Transverse colon (tissue), 4 donors: Measurements from ENCODE around the gene ZNF225.

Experiments used
- CTCF ChIP-seq, 5 experiments: fragments of 200-600 bp in 3 of 5; fragments of 450-650 bp in 2 of 5; sonication (generic) in 3 of 5; IDR thresholded peaks; 1 replicate in 2 of 5; 2 replicates in 3 of 5; pipeline ENCODE4 v1.5.1; 2016 to 2017; ENCODE audit warnings: antibody characterized with exemption in 5 of 5, inconsistent platforms in 3 of 5, mild to moderate bottlenecking in 2 of 5, moderate library complexity in 1 of 5
- EP300 ChIP-seq: sonication (generic); formaldehyde crosslinking; IDR thresholded peaks from one replicate; pipeline ENCODE4 v1.6.1; 2017; ENCODE audit warnings: antibody characterized with exemption, low read depth
- POLR2A ChIP-seq: fragments of 450-650 bp; IDR thresholded peaks from one replicate; pipeline ENCODE4 v1.6.1; 2016; ENCODE audit warnings: antibody characterized with exemption, mild to moderate bottlenecking, moderate library complexity
- POLR2AphosphoS5 ChIP-seq, 3 donors: sonication (generic); formaldehyde crosslinking; IDR thresholded peaks; one replicate each; pipeline ENCODE4 v1.6.1; 2016; ENCODE audit warnings: antibody characterized with exemption in 3 of 3

GRCh38 chr19:44076325-44076724, 36.9 kb upstream of the ZNF225 start:
- TF ChIP-seq CTCF (IDR thresholded peaks at IDR 0.05) (no peak), POLR2A (no peak), POLR2AphosphoS5 (IDR thresholded peaks at IDR 0.05) (no peak), EP300 (no peak)
